Ecto neural progenitor cell (in vitro differentiated cells): ENCODE data around the gene ABHD4.
"Not testable (repeated sequence)": the region's sequence is repeated elsewhere in the genome, so short reads cannot be mapped to it uniquely, and the experiment has no call there.

Experiments
- DNase-seq: peaks from one replicate; pipeline ENCODE4 v3.0.0-alpha.2; 2018; ENCODE audit warnings: low spot score

Gene ABHD4

DNA sequence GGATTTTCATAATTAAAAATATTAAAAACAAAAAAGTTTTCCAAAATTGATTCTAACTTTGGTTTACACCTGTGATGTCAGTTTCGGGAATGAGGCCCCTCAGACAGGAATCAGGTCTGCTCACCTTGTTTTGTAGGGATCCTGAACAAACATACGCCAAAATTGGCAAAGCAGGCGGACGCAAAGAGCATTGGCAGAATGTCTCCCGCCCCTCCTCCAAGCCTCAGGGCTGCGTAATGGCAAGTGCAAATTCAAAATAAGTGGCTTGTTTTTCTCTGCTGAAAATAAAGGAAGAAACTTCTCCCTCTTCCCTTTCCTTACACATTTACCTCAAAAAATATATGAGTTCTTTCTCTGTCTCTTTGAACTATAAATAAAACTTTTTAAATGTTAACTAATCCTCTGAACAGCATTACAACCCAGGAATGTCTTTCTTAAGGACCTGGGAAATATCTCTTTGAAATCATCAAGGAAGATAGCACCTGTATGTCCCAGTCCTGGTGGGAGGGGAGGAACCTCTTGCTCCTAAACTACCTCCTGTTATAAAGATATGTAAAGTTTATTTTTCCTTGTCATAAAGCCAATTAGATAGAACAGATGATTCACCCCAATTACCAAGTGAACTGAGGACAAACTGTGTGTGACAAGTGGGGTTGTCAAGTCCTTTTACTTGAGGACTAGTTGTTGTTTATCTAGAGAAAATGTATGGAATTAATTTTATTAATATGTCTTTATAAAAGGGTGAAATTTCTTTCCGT, 29.6 kb downstream of the ABHD4 start:
- DNase-seq, result no peak

DNA sequence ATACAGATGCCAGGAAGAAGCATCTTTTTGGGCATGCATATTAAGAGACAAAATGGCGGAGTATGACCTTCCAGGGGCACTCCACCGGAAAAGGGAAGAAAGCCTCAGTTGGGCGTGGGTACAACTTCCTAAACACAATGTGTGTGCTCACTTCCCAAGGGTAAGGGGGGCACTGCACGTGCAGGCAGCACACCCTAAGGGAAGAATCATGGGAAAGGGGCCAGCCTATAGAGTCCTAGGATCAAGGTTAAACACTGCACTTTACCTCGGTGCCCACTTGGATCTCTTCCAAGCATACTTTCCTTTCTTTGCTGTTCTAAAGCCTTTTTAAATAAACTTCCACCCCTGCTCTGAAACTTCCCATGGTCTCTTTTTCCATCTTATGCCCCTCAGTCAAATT, 31.3 kb downstream of the ABHD4 start:
- no peak for DNase-seq

DNA sequence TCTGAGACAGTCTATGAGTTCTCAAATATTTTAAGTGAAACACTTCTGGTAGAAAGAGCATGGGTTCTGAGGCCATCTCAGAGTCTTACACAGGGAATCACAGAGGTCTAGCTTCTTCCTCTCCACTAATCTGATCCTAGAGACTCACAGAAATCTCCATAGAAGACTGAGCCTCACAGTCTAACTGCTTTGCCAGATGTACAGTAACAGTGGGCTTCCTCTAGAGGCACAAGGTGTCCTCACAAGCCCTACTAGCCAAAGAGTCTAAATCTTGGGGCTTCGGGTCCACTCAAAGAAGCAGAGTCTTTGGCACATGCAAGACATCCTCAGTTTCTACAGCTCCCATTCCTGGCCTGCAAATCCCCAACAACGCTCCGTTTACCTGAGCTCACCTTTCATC, 32.0 kb downstream of the ABHD4 start:
- no peak for DNase-seq

DNA sequence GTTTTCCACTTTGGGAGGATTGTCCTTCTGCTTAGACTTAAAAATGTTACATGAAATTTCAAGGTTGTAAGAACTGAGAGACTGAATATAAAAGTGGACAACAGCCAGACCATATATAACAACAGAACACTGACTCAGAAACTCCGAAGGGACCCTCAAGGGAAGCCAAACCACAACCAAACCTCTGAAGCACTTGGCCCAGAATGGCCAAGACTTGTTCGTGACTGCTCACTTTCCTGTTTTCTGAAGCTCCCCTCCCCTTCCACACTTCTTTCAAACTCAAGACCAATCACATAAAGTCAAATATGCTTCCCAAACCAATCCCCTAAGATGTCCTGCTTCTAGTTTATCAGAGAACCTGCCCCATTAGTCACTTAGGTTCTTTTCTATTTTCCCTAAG, 32.4 kb downstream of the ABHD4 start:
- DNase-seq, result no peak

GRCh38 chr14:22634233-22634900, 36.3 kb downstream of the ABHD4 start:
- no peak for DNase-seq

- not testable (repeated sequence) for DNase-seq
These were observed 37.9 kb downstream of the ABHD4 start for GRCh38 chr14:22635980-22636379.

DNA sequence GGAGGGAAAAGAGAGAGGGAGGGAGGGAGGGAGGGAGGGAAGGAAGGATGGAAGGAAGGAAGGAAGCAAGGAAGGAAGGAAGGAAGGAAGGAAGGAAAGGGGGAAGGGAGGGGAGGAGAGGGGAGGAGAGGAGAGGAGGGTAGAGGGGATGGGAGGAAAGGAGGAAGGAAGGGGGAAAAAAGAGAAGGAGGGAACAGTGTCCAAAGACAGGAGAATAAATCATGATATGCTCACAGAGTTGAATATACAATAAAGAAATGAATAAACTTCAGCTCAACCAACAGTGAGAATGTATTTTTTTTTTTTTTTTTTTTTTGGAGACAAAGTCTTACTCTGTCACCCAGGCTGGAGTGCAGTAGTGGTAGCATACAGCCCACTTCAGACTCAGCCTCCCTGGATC, 42.1 kb downstream of the ABHD4 start:
- no peak for DNase-seq

GRCh38 chr14:22641846-22642245, 43.7 kb downstream of the ABHD4 start:
- DNase-seq, result no peak

GRCh38 chr14:22644305-22644635, 46.2 kb downstream of the ABHD4 start, which contains the start of gene OR6J1:
Gene OR6J1, minus strand, starts transcription at chr14:22644352. Its CDS starts 9,541 bp downstream, at chr14:22634811.
- DNase-seq, result no peak

GRCh38 chr14:22646570-22647254, 48.6 kb downstream of the ABHD4 start:
- DNase-seq, result no peak

- no peak for DNase-seq
These were observed 50.4 kb downstream of the ABHD4 start for GRCh38 chr14:22648506-22648905.

DNA sequence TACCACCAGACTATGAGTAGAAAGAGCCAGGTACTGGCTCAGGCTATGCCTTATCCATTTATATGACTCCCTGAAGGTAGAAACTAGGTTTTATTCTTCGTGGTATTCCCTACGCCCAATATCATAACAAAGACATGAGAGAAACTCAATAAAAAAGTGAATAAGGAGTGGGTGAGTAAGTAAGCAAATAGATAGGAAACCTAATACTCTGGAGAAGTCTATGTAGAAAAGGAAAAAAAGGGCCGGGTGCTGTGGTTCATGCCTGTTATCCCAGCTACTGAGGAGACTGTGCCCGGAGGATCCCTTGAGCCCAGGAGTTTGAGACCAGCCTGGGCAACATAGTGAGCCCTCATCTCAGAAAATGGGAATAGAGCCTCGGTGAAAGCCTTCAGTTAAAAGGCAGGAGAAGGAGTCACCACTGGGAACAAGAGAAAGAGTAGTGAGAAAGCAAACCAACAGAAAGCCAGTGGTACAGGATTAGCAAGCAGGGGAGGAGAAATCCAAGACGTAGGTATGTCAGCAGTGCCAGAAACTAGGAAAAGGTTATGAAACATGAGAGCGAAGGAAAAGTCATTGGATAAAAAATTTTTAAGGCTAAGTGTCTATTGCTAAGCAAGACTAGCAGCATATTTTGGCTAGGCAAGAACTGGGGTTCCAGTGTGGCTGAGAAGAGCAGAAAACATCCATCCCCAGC, 52.1 kb downstream of the ABHD4 start:
- DNase-seq, result no peak

GRCh38 chr14:22650960-22651521, 52.9 kb downstream of the ABHD4 start:
- DNase-seq, result no peak

GRCh38 chr14:22651586-22651985, 53.5 kb downstream of the ABHD4 start:
- DNase-seq, result no peak

- DNase-seq, result peak; percentile 81
These were observed 55.0 kb downstream of the ABHD4 start for GRCh38 chr14:22653012-22653621.

GRCh38 chr14:22656226-22656625, 58.1 kb downstream of the ABHD4 start:
- no peak for DNase-seq

DNA sequence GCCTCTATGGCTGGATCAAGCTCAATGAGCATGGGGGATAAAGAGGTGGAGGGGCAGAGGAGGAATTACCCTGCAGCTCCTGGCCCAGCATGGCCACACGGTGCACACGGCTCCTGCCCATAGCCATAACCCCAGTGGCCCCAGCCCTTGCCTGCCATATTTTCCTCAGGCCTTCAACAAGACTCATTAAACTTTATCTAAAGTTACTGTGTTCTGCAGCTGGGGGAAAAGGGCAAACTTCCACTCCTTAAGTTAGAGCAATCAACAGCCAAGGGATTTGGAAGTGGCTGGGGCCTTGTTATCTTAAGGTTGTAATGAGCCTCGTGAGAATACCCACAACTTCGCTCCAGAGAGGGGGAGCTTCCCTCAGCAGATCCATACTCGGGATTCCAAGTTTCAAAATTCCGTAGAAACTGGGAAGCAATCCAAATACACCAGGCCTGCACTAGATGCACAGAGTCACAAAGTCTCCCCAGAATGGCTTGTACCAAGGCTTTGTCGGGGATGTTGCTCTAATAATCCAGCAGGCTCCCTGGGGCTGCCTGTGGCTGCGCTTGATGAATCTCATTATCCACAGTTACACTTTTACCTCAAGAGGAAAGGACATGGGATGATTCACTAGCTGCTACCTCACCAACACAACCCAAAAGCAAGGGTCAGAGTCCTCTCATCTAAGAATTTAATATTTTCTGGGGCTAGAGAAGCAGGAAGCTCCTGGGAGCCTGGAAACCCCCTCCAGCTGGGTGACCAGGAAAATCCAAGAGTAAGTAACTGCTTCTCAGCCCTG, 59.0 kb downstream of the ABHD4 start:
- DNase-seq, result no peak

- no peak for DNase-seq
These were observed 59.8 kb downstream of the ABHD4 start for GRCh38 chr14:22657861-22658260.

DNA sequence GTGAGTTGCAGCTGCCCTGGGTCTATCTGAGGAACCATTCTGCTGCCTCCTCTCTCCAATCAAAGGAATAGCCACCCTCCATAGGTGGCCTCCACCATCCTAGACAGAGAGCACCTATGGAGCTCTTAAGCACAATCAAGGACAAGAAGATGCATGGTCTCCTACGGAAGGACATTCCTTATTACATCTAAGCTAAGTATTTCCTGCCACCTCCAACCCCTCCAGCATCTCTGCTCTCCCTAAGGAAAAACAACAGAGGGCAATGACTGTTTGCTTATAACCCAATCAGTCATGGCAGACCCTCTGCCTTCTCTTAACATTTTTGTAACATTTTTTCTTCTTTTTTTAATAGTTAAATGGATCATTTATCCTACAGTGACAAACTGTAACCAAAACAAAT, 60.8 kb downstream of the ABHD4 start:
- no peak for DNase-seq

DNA sequence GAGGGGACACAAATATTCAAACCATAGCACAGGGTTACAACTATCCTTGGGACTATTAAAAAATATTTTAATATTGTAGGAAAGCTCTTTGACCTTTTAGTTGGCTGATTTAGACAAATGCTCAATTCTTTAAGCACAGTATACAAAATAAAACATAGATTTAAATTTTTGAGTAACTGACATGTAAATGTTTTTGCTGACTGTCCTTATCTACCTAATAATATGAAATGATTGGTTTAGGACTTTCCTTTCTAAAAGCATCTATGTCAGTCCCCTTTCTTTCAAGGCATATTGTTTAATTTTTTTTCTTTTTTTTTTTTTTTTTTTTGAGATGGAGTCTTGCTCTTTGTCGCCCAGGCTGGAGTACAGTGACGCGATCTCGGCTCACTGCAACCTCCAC, 62.6 kb downstream of the ABHD4 start:
- no peak for DNase-seq
